Adrenal gland (tissue), 5 donors: ENCODE measurements around the gene HPCA.

ENCODE experiments used
- POLR2A ChIP-seq, 2 donors: fragments of 450-650 bp; IDR thresholded peaks; one replicate each; pipeline ENCODE4 v1.6.1; 2017; ENCODE audit warnings: antibody characterized with exemption in 2 of 2, mild to moderate bottlenecking in 2 of 2, moderate library complexity in 1 of 2
- TF ChIP-seq, protein P1 (sequence below), 6 experiments: fragments of 450-650 bp in 4 of 6; fragments of 200-600 bp in 2 of 6; sonication (generic) in 1 of 6; IDR thresholded peaks; 1 replicate in 5 of 6; 2 replicates in 1 of 6; pipeline versions ENCODE4 v1.5.1 to v1.8.0; 2016 to 2021; ENCODE audit warnings: antibody characterized with exemption in 6 of 6, mild to moderate bottlenecking in 2 of 6, moderate library complexity in 1 of 6
- donor health status: DM: no; HTN: no; CAD: no.

- no peak for TF ChIP-seq POLR2A (IDR thresholded peaks at IDR 0.05)
- TF ChIP-seq, protein P1, sequence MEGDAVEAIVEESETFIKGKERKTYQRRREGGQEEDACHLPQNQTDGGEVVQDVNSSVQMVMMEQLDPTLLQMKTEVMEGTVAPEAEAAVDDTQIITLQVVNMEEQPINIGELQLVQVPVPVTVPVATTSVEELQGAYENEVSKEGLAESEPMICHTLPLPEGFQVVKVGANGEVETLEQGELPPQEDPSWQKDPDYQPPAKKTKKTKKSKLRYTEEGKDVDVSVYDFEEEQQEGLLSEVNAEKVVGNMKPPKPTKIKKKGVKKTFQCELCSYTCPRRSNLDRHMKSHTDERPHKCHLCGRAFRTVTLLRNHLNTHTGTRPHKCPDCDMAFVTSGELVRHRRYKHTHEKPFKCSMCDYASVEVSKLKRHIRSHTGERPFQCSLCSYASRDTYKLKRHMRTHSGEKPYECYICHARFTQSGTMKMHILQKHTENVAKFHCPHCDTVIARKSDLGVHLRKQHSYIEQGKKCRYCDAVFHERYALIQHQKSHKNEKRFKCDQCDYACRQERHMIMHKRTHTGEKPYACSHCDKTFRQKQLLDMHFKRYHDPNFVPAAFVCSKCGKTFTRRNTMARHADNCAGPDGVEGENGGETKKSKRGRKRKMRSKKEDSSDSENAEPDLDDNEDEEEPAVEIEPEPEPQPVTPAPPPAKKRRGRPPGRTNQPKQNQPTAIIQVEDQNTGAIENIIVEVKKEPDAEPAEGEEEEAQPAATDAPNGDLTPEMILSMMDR (IDR thresholded peaks at IDR 0.05) = no peak
Observed at GRCh38 chr1:32931760-32932159, 45.5 kb downstream of the HPCA start.
